Neural cell (in vitro differentiated cells): ENCODE results near the gene APBA1. TPM values are rescaled to one million over a fixed set of nuclear protein-coding genes. Genes with fewer than 3 reads are reported as not detected.

Source experiments
- H2AFZ ChIP-seq: fragments of 200-600, 300-800 bp; sonication (generic), shearing (Covaris generic); 2 replicates; pipeline ENCODE4 v1.6.0; 2014; ENCODE audit warnings: low read depth, mild to moderate bottlenecking, antibody characterized with exemption, low read length, moderate library complexity
- H3F3A ChIP-seq: fragments of 200-600 bp; shearing (Covaris generic); 2 replicates; pipeline ENCODE4 v1.6.1; 2016; ENCODE audit warnings: mild to moderate bottlenecking, moderate library complexity, mixed read lengths, antibody characterized with exemption, low read length; ENCODE audit not compliant: insufficient read depth, poor library complexity, severe bottlenecking
- H3K27ac ChIP-seq: fragments of 200-600, 300-800 bp; sonication (generic), shearing (Covaris generic); 2 replicates; pipeline ENCODE4 v1.5.1; 2014; ENCODE audit warnings: mild to moderate bottlenecking, low read length, moderate library complexity
- H3K27me3 ChIP-seq: fragments of 300-800, 200-600 bp; sonication (generic), shearing (Covaris generic); 2 replicates; pipeline ENCODE4 v1.6.0; 2014; ENCODE audit warnings: mild to moderate bottlenecking, low read depth, low read length, moderate library complexity; ENCODE audit not compliant: insufficient read depth
- H3K36me3 ChIP-seq: fragments of 300-800, 200-600 bp; sonication (generic), shearing (Covaris generic); 2 replicates; pipeline ENCODE4 v1.5.1; 2014; ENCODE audit warnings: mild to moderate bottlenecking, antibody characterized with exemption, low read length, moderate library complexity; ENCODE audit not compliant: insufficient read depth
- H3K4me2 ChIP-seq: fragments of 300-800, 200-600 bp; sonication (generic), shearing (Covaris generic); 2 replicates; pipeline ENCODE4 v1.6.0; 2014; ENCODE audit warnings: mild to moderate bottlenecking, low read length
- H3K4me3 ChIP-seq: fragments of 300-800, 200-600 bp; sonication (generic), shearing (Covaris generic); 2 replicates; pipeline ENCODE4 v1.5.1; 2014; ENCODE audit warnings: mild to moderate bottlenecking, low read length, moderate library complexity
- H3K79me2 ChIP-seq: fragments of 200-600 bp; shearing (Covaris generic); replicated peaks from 2 replicates; pipeline ENCODE4 v1.6.0; 2014; ENCODE audit warnings: mild to moderate bottlenecking, low read length, moderate library complexity; ENCODE audit not compliant: insufficient read depth
- H3K9ac ChIP-seq: fragments of 300-800, 200-600 bp; sonication (generic), shearing (Covaris generic); 2 replicates; pipeline ENCODE4 v1.6.1; 2016; ENCODE audit warnings: mild to moderate bottlenecking, low read length, mixed read lengths
- H3K9me2 ChIP-seq: fragments of 200-600 bp; shearing (Covaris generic); 2 replicates; pipeline ENCODE4 v1.6.1; 2016; ENCODE audit warnings: mild to moderate bottlenecking, low read length, mixed read lengths; ENCODE audit not compliant: insufficient read depth
- H3K9me3 ChIP-seq: fragments of 200-600, 300-800 bp; sonication (generic), shearing (Covaris generic); 2 replicates; pipeline ENCODE4 v1.6.1; 2016; ENCODE audit warnings: mild to moderate bottlenecking, mixed run types, low read length, moderate library complexity, mixed read lengths
- H4K20me1 ChIP-seq: fragments of 200-600 bp; shearing (Covaris generic); 2 replicates; pipeline ENCODE4 v1.6.1; 2016; ENCODE audit warnings: mild to moderate bottlenecking, mixed run types; ENCODE audit not compliant: insufficient read depth
- CTCF ChIP-seq: fragments of 450-650 bp; IDR thresholded peaks from 2 replicates; pipeline ENCODE4 v1.5.1; 2014; ENCODE audit warnings: antibody characterized with exemption, mild to moderate bottlenecking, moderate library complexity; ENCODE audit not compliant: poor library complexity, severe bottlenecking
- EP300 ChIP-seq: fragments of 450-650 bp; conservative IDR thresholded peaks from 2 replicates; pipeline ENCODE4 v1.6.1; 2014; ENCODE audit warnings: antibody characterized with exemption, mild to moderate bottlenecking, moderate library complexity; ENCODE audit not compliant: poor library complexity, severe bottlenecking
- EZH2 ChIP-seq: fragments of 200-600, 300-800 bp; shearing (Covaris generic), sonication (generic); IDR thresholded peaks from 2 replicates; pipeline ENCODE4 v1.6.1; 2014; ENCODE audit warnings: antibody characterized with exemption, low read length, borderline replicate concordance, mild to moderate bottlenecking; ENCODE audit not compliant: insufficient read depth, poor library complexity, severe bottlenecking
- MXI1 ChIP-seq: fragments of 450-650 bp; conservative IDR thresholded peaks from 2 replicates; pipeline ENCODE4 v1.6.1; 2014; ENCODE audit warnings: antibody characterized with exemption, mild to moderate bottlenecking; ENCODE audit not compliant: poor library complexity, severe bottlenecking
- POLR2AphosphoS5 ChIP-seq: IDR thresholded peaks from 2 replicates; pipeline ENCODE4 v1.6.1; 2012
- RAD21 ChIP-seq: fragments of 450-650 bp; conservative IDR thresholded peaks from 2 replicates; pipeline ENCODE4 v1.6.1; 2014; ENCODE audit warnings: antibody characterized with exemption, mild to moderate bottlenecking, moderate library complexity
- REST ChIP-seq: IDR thresholded peaks from 2 replicates; pipeline ENCODE4 v1.6.1; 2012; ENCODE audit warnings: borderline replicate concordance
- SMC3 ChIP-seq: fragments of 450-650 bp; conservative IDR thresholded peaks from 2 replicates; pipeline ENCODE4 v1.6.1; 2014; ENCODE audit warnings: antibody characterized with exemption, mild to moderate bottlenecking, moderate library complexity; ENCODE audit not compliant: poor library complexity
- TAF1 ChIP-seq: IDR thresholded peaks from 2 replicates; pipeline ENCODE4 v1.6.1; 2012; ENCODE audit warnings: low read depth
- polyA plus RNA-seq: library from polyadenylated mRNA; depleted of rRNA; stranded (reverse); fragments of >200 nt; gene quantifications from 2 replicates; pipeline ENCODE4 v1.2.3, GENCODE V29; 2014

The APBA1 gene
- polyA plus RNA-seq, 1 donor from 2014 or later = 10.9 TPM

GRCh38 chr9:69502671-69503301 is 169.4 kb downstream of the APBA1 start:
- Histone ChIP-seq H3K4me3 (no peak overlapping the region), H3K27ac (no peak overlapping the region), H2AFZ (no peak overlapping the region), H3K27me3 (no peaks in the 10 kb centered on the region), H3K9ac (no peak overlapping the region), H3F3A (no peaks in the 10 kb centered on the region), H3K9me3 (no peaks in the 10 kb centered on the region), H4K20me1 (no peaks in the 10 kb centered on the region), H3K9me2 (no peaks in the 10 kb centered on the region), H3K36me3 (no peaks in the 10 kb centered on the region), H3K79me2 (no peaks in the 10 kb centered on the region), H3K4me2 (no peak overlapping the region)
- no peak for TF ChIP-seq REST
- no peak for TF ChIP-seq TAF1
- TF ChIP-seq MXI1 = no peak
- no peak for TF ChIP-seq CTCF
- no peak for TF ChIP-seq SMC3
- no peak for TF ChIP-seq EZH2
- no peak for TF ChIP-seq RAD21
- TF ChIP-seq POLR2AphosphoS5 = no peak
- TF ChIP-seq EP300 = no peak

- Histone ChIP-seq H3K4me2 (no peak overlapping the region), H3K9me2 (no peaks in the 10 kb centered on the region), H3K9me3 (no peaks in the 10 kb centered on the region), H3K36me3 (no peaks in the 10 kb centered on the region), H3K79me2 (no peaks in the 10 kb centered on the region), H2AFZ (no peak overlapping the region), H3F3A (no peaks in the 10 kb centered on the region), H3K4me3 (no peak overlapping the region), H3K9ac (no peak overlapping the region), H4K20me1 (no peaks in the 10 kb centered on the region), H3K27ac (no peak overlapping the region), H3K27me3 (no peaks in the 10 kb centered on the region)
- no peak for TF ChIP-seq SMC3
- no peak for TF ChIP-seq EZH2
- TF ChIP-seq TAF1 = no peak
- no peak for TF ChIP-seq MXI1
- TF ChIP-seq CTCF = no peak
- no peak for TF ChIP-seq POLR2AphosphoS5
- TF ChIP-seq REST = no peak
- TF ChIP-seq EP300 = no peak
- no peak for TF ChIP-seq RAD21
Observed at GRCh38 chr9:69500896-69501295, 171.3 kb downstream of the APBA1 start.
